Activated T-helper 2 cell treated with anti-CD3 and anti-CD28 coated beads, Interferon-gamma antibody, Interleukin-2, Interleukin-4, amounts not matched to agents 10 μg/mL and 5 μg/mL and 100 μg/mL, durations not matched to agents 14 hours and 24 hours and 36 hours (primary cell): Measurements from ENCODE around the gene B3GALT6. TPM values are rescaled to one million over a fixed set of nuclear protein-coding genes. Genes with fewer than 3 reads are reported as not detected.

Experiments
- DNase-seq: peaks from one replicate; pipeline ENCODE4 v3.0.0; 2021; ENCODE audit warnings: low spot score
- H3K27ac Mint-ChIP-seq: one replicate; pipeline ENCODE4 v1.8.0; 2021; ENCODE audit warnings: mixed read lengths
- H3K27me3 Mint-ChIP-seq: one replicate; pipeline ENCODE4 v1.8.0; 2021; ENCODE audit warnings: low read depth, mixed read lengths
- H3K36me3 Mint-ChIP-seq: one replicate; pipeline ENCODE4 v1.8.0; 2021; ENCODE audit warnings: low read depth, mixed read lengths
- H3K4me1 Mint-ChIP-seq: one replicate; pipeline ENCODE4 v1.8.0; 2021; ENCODE audit warnings: low read depth, mixed read lengths
- H3K4me3 Mint-ChIP-seq: one replicate; pipeline ENCODE4 v1.8.0; 2021; ENCODE audit warnings: low read depth, mild to moderate bottlenecking, moderate library complexity, mixed read lengths
- H3K9me3 Mint-ChIP-seq: one replicate; pipeline ENCODE4 v1.8.0; 2021; ENCODE audit warnings: mixed read lengths
- intact Hi-C: fragments of 100-400 bp; cut with micrococcal nuclease; formaldehyde crosslinking; loops from one replicate; pipeline ENCODE4 v1.15.1; 2023
- total RNA-seq: library from RNA; stranded (reverse); gene quantifications from 2 replicates; pipeline ENCODE4 v1.2.3, GENCODE V29; 2022

The B3GALT6 gene
- total RNA-seq, 1 donor from 2014 or later, result 34.6 TPM

DNA sequence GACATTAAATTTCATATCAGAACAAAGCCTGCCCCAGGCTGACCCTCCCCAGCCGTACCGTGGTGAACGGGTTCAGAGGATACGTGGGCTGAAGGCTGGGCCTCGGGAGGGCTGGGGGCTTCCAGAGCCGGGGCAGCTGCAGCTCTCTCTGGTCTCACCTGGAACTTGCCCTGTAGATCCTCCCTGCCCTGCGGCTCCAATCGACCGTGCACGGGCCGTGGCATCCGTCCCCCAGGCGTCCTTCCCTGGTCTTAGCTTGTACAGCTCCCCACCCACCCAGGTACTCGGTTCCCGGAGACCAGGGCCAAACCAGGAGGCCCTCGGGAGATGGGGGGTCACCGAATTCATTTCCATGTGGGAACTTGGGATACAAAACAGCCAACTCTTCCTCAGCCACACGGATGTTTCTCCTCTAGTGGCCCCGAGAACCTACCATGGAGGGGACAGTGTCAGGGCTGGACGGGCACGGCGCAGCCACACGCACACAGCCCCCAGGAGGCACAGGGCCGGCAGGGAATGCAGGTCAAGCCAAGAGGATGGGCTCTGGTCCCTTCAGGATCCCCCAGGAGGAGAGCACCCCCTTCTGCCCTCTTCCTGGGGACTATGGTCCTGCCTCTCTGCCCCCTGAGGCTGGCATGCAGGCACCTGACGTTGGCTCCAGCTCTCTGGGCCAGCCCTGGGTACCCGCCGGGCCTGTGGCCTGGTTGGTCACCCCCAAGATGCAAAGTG lies 3.1 kb downstream of the B3GALT6 start:
- H3K36me3 Mint-ChIP-seq, result peaks cover 28% of the 10 kb centered on the region
- peaks cover 14% of the 10 kb centered on the region for H3K4me1 Mint-ChIP-seq
- no peak overlapping the region for H3K4me3 Mint-ChIP-seq

DNA sequence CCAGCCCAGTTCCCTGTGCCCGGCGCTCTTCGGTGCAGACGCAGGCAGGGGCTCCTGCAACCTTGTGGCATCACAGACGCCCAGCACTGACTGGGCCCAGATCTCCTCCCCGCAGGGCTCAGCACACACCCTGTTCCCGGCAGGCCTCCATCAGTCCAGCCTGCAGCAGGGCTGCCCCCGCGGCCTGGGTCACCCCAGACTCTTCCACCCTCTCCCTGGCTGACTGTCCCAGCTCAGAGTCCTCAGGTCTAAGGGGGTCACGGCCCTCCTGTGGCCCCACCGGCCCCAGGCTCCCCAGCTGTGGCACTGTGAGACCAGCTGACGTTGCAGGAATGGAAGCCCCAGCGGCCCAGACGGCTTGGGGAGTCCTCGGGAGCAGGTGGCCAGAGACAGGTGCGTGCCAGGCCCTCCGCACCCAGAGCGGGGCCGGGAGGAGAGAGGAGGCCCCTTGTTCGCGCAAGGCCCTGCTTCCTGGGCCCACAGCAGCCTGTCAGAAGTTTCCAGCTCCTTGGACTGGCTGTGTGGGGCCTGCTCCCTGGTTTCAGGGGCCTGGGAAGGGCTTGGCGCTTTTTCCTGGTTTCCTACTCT lies 4.2 kb downstream of the B3GALT6 start:
- peaks cover 19% of the 10 kb centered on the region for H3K36me3 Mint-ChIP-seq
- DNase-seq, result no peak
- no peak overlapping the region for H3K4me3 Mint-ChIP-seq
- H3K27ac Mint-ChIP-seq, result no peak overlapping the region
- no peaks in the 10 kb centered on the region for H3K27me3 Mint-ChIP-seq
- intact Hi-C loops, result no loop called here
- peaks cover 9% of the 10 kb centered on the region for H3K4me1 Mint-ChIP-seq
- no peaks in the 10 kb centered on the region for H3K9me3 Mint-ChIP-seq

More for the DNA sequence above, 3.1 kb downstream of the B3GALT6 start:
- Mint-ChIP-seq H3K27me3 (no peaks in the 10 kb centered on the region), H3K27ac (no peak overlapping the region), H3K9me3 (no peaks in the 10 kb centered on the region)
- DNase-seq, result no peak
- intact Hi-C loops, result no loop called here

DNA sequence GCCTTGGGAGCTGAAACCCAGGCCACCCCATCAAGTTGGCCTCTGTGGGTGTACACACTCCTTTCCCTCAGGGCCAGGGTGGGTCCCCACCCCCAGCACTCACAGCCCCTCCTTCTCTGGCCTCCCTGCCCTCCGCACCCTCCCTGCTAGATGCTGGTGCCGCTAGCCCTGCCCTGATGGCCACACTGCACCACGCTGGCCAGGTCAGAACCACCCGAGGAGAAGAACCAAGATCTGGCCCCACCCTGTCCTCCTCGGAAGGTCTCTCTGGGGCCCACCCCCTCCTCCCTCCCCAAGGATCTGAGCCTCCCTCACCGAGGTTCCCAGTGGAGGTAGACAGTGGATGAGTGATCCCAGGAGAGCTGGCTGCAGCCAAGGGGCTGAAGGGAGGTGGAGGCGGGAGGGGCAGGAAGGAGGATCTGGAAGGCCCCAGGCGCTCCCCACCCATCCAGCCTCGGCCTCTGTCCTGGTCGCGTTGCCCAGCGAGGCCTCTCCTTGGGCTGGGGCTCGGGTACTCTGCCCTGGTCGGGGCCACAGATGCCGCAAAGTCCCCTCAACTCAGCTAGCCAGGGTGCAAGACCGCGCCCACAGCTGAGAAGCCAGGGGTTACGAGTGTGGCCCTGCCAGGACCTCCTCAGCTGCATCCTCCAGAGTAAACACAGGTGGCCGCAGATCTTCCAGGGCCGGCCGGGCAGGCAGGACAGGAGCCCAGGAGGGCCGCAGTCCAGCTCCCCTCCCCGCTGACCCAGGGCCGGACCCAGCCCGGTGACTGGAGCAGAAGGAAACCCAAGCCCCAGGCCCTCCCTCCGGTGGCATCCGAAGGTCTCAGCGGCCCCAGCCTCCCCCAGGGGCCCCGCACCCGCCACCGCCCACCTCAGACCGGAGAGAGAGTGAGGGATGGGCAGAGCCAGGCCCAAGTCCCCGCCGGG lies 5.2 kb downstream of the B3GALT6 start:
- Mint-ChIP-seq H3K27me3 (no peaks in the 10 kb centered on the region), H3K27ac (no peak overlapping the region), H3K9me3 (no peaks in the 10 kb centered on the region), H3K4me3 (no peak overlapping the region), H3K4me1 (peaks cover 9% of the 10 kb centered on the region), H3K36me3 (peaks cover 19% of the 10 kb centered on the region)
- no peak for DNase-seq
- intact Hi-C loops, result no loop called here

DNA sequence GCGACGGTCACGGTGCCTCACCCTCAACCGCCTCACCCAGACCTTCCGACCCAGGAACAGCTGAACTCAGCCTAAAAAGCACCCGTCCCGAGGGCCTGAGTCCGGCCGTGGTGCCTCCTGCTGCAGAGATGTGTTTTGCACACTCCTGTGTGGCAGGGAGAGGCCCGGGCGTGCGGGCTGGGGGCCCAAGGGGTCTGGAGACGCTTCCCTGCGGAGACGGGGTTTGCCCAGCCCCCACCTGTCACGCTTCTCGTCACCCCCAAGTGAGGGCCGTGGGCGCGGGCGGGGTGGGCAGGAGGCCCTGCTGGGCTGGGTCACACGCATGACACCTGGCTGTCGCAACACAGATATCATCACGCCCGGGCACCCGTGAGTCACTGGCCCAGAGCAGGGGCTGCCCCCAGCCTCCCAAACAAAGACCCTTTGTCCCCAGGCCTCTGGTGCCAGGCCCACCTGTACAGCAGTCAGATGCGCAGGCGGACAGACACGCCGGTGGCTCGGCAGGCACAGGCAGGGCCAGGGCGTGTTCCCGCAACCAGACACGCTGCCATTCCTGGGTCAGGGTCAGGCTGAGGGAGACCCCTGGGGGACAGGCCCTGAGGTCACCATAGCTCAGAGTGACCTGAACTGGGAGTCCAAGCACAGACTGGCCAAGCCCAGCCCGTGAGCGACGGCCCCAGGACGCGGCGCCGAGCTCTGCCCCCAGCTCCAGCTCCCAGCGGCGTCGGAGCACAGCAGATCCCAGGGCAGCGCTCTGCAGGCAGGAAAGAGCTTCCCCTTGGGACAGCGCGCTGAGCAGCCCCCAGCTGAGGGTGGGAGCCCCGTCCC lies 6.1 kb downstream of the B3GALT6 start:
- H3K9me3 Mint-ChIP-seq, result no peaks in the 10 kb centered on the region
- H3K36me3 Mint-ChIP-seq, result peaks cover 19% of the 10 kb centered on the region
- no peak overlapping the region for H3K4me3 Mint-ChIP-seq
- H3K4me1 Mint-ChIP-seq, result peaks cover 9% of the 10 kb centered on the region
- intact Hi-C loops, result no loop called here
- H3K27ac Mint-ChIP-seq, result no peak overlapping the region
- DNase-seq, result no peak
- no peaks in the 10 kb centered on the region for H3K27me3 Mint-ChIP-seq

DNA sequence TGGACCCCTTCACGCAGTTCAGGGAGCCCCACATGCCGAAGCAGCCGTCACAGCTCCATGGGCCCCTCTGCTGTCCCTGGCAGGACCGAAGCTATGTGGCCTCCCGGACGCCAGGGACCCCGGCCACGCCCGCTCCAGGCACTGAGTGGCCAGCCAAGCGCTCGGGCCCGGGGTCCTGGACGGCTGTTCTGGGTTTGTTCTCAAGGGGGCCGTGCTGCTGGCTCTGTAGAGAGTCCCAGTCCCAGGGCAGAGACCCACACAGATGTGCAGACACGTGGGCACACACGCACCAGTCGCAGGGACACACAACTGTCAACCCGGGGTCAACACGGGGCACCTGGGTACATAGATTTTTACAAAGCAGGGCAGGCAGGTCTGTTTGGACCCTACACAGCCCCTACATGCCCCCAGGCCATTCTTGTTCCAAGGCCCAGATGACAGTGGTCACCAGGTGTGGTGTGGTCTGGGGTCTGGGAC lies 6.7 kb downstream of the B3GALT6 start:
- Mint-ChIP-seq H3K27ac (no peak overlapping the region), H3K9me3 (no peaks in the 10 kb centered on the region), H3K27me3 (no peaks in the 10 kb centered on the region), H3K4me1 (peaks cover 6% of the 10 kb centered on the region), H3K4me3 (no peak overlapping the region), H3K36me3 (peaks cover 15% of the 10 kb centered on the region)
- DNase-seq, result no peak
- intact Hi-C loops, result no loop called here

GRCh38 chr1:1239227-1239613 lies 7.2 kb downstream of the B3GALT6 start:
- Mint-ChIP-seq H3K36me3 (peaks cover 10% of the 10 kb centered on the region), H3K4me3 (no peak overlapping the region), H3K27me3 (no peaks in the 10 kb centered on the region), H3K9me3 (no peaks in the 10 kb centered on the region), H3K27ac (no peak overlapping the region), H3K4me1 (peaks cover under 1% of the 10 kb centered on the region)
- intact Hi-C loops, result no loop called here
- DNase-seq, result no peak

- H3K27me3 Mint-ChIP-seq, result no peaks in the 10 kb centered on the region
- no peak for DNase-seq
- no peaks in the 10 kb centered on the region for H3K9me3 Mint-ChIP-seq
- H3K36me3 Mint-ChIP-seq, result peaks cover 4% of the 10 kb centered on the region
- H3K4me3 Mint-ChIP-seq, result no peak overlapping the region
- intact Hi-C loops, result no loop called here
- H3K4me1 Mint-ChIP-seq, result no peaks in the 10 kb centered on the region
- no peak overlapping the region for H3K27ac Mint-ChIP-seq
These were observed 7.7 kb downstream of the B3GALT6 start for GRCh38 chr1:1239614-1240347.

GRCh38 chr1:1240348-1240732 lies 8.3 kb downstream of the B3GALT6 start:
- no peaks in the 10 kb centered on the region for H3K9me3 Mint-ChIP-seq
- no peaks in the 10 kb centered on the region for H3K4me1 Mint-ChIP-seq
- H3K4me3 Mint-ChIP-seq, result no peak overlapping the region
- no peaks in the 10 kb centered on the region for H3K36me3 Mint-ChIP-seq
- H3K27me3 Mint-ChIP-seq, result no peaks in the 10 kb centered on the region
- intact Hi-C loops, result no loop called here
- no peak for DNase-seq
- no peak overlapping the region for H3K27ac Mint-ChIP-seq

- H3K4me1 Mint-ChIP-seq, result no peaks in the 10 kb centered on the region
- H3K4me3 Mint-ChIP-seq, result no peak overlapping the region
- DNase-seq, result no peak
- no peaks in the 10 kb centered on the region for H3K9me3 Mint-ChIP-seq
- H3K36me3 Mint-ChIP-seq, result no peaks in the 10 kb centered on the region
- intact Hi-C loops, result no loop called here
- no peak overlapping the region for H3K27ac Mint-ChIP-seq
- H3K27me3 Mint-ChIP-seq, result no peaks in the 10 kb centered on the region
These were observed 9.0 kb downstream of the B3GALT6 start for GRCh38 chr1:1240822-1241587.

GRCh38 chr1:1241588-1242219 lies 9.7 kb downstream of the B3GALT6 start:
- Mint-ChIP-seq H3K4me3 (no peak overlapping the region), H3K9me3 (no peaks in the 10 kb centered on the region), H3K27ac (no peak overlapping the region), H3K36me3 (no peaks in the 10 kb centered on the region), H3K27me3 (no peaks in the 10 kb centered on the region), H3K4me1 (no peaks in the 10 kb centered on the region)
- intact Hi-C loops, result no loop called here
- DNase-seq, result no peak
